C1 segment of cervical spinal cord (tissue), 14 donors: ENCODE measurements around the gene TBXA2R.
A peak's percentile ranks its signal among the peaks of the same experiment; 100 is the strongest.

Experiments
- DNase-seq, 14 donors: peaks; one replicate each; lab custom pipeline; 2025; lab: John Stamatoyannopoulos, UW

TBXA2R gene

DNA sequence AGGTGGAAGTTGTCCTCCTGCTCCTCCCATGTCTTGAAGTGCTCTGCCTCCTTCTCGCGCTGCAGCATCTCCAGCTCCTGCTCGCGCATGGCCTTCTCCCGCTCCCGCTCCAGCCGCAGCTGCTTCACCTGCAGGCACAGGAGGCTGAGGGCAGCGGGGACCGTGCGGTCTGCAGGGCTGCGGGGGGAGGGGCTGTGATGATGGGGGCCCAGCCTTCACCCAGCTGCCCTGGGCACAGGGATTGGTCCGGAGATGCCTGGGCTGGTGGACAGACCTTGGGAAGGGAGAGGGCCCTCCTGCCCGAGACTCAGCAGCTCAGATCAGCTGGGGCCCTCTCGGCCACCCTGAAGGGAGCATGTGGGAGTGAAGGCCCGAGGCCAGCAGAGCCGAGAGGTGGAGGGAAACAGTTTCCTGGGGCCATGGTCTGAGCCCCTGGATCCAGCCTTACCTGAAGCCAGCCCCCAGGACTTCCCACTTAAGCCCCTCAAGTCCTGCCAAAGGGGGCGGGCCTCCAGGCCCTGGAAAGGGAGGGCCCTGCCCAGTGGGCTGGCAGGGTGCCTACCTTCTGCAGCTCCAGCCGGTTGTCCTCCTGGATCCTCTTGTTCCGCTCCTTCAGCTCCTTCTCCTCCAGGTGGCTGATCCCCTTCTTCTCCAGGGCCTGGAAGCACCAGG is 13.6 kb upstream of the TBXA2R start:
- DNase-seq = no peak

DNA sequence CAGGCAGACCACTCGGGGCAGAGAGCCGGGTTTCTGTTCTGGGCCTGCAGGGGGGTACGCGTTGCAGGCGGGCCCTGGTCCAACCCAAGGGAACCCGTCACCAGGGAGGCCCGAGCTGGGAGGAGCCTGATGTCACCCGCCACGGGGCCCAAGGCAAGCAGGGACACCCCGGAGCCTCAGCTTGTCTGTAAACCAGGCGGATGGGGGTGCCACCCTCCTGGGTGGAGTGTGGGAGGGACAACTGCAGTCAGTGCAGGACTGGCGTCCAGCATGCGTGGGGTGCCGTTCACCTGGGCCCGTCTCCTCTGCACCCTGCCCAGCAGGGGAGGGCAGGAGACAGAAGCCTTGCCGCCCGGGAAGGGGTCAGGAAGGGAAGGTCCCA is 12.9 kb upstream of the TBXA2R start:
- DNase-seq = no peak

- DNase-seq = no peak
These were observed 12.3 kb upstream of the TBXA2R start for GRCh38 chr19:3618811-3619630.

GRCh38 chr19:3618144-3618810 is 11.6 kb upstream of the TBXA2R start:
- DNase-seq = peak in 9 of 14 donors; percentile 5 to 62 (median 36)

- DNase-seq = no peak
These were observed 10.8 kb upstream of the TBXA2R start for GRCh38 chr19:3617463-3617862.

DNA sequence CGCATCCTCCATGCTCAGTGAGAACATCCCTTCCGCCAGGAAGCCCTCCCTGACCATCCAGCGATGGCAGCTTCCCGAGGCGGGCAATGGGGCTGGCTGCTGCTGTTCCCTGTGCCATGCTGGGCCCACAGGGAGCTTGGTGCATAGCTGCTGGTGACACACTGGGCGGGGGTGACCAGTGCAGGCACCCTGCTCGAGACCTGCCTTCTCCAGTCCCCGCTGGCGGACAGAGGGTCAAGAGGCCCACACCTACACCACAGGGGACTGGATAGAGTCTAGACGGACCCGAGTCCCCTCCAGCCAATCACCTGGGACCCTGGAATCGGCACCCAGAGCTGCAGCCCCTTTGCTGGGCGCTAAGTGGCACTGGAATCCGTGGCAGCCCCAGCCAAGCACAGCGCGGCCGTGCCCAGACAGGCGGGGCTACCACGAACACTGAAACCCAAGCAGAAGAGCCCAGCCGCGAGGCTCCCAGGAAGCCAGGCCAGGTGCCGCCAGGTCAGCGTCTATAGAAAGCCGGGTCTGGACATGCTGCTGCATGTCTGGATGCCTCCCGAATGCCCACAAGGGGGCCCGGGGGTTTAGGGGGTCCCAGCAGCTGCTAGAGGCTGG is 9.0 kb upstream of the TBXA2R start:
- no peak for DNase-seq

- no peak for DNase-seq
These were observed 8.3 kb upstream of the TBXA2R start for GRCh38 chr19:3614858-3615505.

GRCh38 chr19:3613818-3614661 is 7.4 kb upstream of the TBXA2R start:
- DNase-seq = no peak

GRCh38 chr19:3612901-3613741 is 6.4 kb upstream of the TBXA2R start:
- no peak for DNase-seq

GRCh38 chr19:3612330-3612729 is 5.7 kb upstream of the TBXA2R start:
- no peak for DNase-seq

GRCh38 chr19:3611841-3612240 is 5.2 kb upstream of the TBXA2R start:
- no peak for DNase-seq

GRCh38 chr19:3610745-3611717 is 4.4 kb upstream of the TBXA2R start:
- no peak for DNase-seq

DNA sequence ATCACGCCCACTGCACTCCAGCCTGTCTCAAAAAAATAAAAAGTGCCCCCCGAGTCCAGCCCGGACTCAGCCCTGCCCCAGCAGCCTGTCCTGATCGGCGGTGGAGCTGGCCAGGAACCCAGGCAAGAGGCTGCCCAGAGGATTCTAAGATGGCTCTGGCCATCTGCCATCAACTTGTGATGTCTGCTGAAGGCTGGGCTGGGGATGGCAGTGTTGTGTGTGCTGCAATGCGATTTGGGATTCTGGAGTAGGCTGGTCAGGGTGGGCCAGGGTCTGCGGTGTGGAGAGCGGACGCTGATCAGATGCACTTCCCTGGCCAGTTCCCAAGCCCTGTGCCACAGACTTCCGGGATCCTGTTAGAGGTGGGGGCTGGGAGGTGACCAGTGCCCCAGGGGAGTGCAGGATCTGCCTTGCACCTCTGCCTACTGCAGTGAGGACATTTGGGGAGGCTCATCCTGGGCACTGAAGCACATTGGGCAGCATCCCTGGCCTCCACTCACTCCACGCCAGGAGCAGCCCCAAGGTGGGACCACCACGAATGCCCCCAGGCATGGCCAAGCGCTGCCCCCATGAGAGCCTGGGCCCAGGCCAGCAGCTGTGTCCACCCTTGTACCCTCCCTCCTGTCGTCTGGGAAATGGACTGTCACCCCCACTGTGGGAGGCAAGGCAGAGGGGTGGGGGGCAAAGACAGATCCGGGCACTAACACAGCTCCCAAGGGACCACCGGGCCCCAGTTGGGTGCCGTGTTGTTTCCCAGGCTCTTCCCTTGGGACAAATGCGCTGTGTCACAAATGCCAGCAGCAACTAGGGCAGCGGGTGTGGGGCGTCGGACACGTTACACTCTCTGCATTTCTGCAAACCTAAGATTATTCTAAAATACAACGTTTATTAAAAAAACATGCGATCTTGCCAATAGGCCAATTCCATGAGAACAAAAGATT is 3.4 kb upstream of the TBXA2R start:
- DNase-seq = no peak

DNA sequence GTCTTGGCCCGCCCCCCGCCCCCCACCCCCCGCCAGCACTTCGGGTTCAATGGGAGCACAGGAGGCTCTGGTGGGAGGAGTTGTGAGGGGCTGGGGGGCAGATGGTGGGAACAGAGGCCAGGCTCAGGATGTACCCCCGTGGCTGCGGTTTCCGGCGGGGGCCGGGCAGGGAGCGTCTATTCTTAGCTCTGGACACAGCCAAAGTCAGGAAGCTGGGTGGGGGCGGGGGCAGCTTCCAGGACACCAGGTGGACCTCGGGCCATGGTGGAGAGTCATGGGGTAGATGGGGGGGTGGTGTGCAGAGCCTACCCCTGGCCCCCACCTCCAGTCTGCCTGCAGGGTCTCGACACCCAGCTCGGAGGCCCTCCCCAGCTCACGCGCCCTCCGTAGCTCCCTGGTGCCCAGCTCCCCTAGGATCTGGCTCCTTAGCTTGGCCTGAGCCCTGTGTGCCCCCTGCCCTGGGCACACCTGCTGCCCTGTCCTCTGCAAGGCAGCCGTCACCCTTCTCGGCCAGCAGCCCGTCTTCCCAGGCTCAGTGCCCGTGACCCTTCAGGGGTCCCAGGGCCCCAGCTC is 2.2 kb upstream of the TBXA2R start:
- no peak for DNase-seq

DNA sequence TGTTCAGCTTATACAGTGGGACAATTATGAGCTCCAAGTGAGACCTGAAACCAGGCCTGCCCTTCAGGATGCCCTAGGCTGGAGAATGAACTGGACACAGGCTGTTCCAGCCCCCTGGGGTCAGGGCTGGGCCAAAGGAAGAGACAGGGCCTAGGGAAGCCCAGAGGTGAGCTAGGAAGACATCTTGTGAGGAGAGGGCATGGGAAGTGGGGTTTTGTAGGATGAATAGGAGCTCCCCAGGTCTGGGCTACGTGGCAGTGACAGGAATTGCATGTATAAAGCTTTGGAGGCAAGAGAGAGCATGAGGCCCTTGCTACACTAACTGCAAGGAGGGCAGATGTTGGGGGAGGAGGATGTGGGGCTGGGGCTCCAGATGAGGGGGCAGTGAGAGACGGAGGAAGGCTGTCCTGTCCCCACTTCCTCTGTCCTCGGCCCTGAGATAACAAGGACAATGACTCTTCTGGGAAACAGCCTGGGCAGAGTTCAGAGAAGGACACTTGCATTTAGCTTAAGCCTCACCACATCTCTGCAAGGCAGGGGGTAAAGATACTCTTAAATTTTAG is 1.5 kb upstream of the TBXA2R start:
- DNase-seq = no peak

DNA sequence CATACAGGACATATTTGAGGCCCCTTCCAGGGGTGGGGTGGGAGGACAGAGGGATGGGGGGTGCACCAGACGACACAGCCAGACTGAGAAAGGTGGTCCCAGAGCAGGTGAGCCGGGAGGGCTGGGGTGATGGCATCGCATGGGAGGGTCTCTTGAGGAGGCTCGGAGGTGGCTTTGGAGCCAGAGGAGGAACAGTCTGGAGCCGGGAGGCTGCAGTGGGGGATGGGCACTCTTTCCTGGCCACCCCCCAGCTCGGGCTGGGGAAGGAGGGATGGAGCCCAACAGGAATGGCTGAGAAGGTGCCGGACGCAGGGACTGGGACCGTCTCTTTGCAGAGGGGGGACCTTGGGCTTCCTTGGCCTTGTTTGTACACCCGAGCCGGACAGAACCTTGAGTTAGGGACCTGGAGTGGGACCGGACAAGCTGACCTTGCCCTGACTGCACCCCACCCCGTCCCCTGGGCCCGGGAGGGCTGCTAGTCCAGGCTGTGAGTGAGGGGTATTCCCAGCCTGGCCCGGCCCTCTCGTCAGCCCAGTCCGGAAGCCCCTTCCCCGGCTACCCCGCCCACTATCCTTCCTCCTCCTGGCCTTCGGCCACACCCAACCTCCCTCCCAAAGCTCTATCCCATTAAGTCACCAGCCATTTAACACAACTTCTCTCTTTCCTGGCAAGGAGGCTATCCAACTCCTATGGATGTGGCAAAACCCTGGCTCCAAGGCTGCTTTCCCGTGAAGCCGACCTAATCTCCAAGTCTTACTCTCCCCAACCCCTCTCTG is 816 bp upstream of the TBXA2R start:
- peak in 1 of 14 donors; percentile 31 for DNase-seq
